Suprapubic skin (tissue), 4 donors: ENCODE measurements around the gene MICU1.

Experiments
- CTCF ChIP-seq, 2 donors: fragments of 200-600 bp in 1 of 2; fragments of 450-650 bp in 1 of 2; sonication (generic) in 1 of 2; IDR thresholded peaks; one replicate each; pipeline ENCODE4 v1.5.1; 2016 to 2019; ENCODE audit warnings: antibody characterized with exemption in 2 of 2, mild to moderate bottlenecking in 1 of 2, moderate library complexity in 1 of 2
- EP300 ChIP-seq: sonication (generic); formaldehyde crosslinking; IDR thresholded peaks from one replicate; pipeline ENCODE4 v1.6.1; 2017; ENCODE audit warnings: antibody characterized with exemption
- POLR2A ChIP-seq, 2 donors: fragments of 450-650 bp; IDR thresholded peaks; one replicate each; pipeline ENCODE4 v1.6.1; 2017; ENCODE audit warnings: antibody characterized with exemption in 2 of 2, mild to moderate bottlenecking in 2 of 2, moderate library complexity in 2 of 2
- POLR2AphosphoS5 ChIP-seq, 3 donors: sonication (generic); formaldehyde crosslinking; IDR thresholded peaks; one replicate each; pipeline ENCODE4 v1.6.1; 2017; ENCODE audit warnings: antibody characterized with exemption in 3 of 3

GRCh38 chr10:72508033-72508432 lies 117.8 kb downstream of the MICU1 start:
- TF ChIP-seq CTCF (IDR thresholded peaks at IDR 0.05) (no peak), POLR2A (IDR thresholded peaks at IDR 0.05) (no peak), EP300 (no peak), POLR2AphosphoS5 (IDR thresholded peaks at IDR 0.05) (no peak)
